ENCODE measurements around the gene UNCX. TPM values are rescaled to one million over a fixed set of nuclear protein-coding genes. Genes with fewer than 3 reads are reported as not detected.

Gene UNCX
- total RNA-seq, 1 experiment from 2014 or later: 1.9 TPM

GRCh38 chr7:1223196-1223981, 9.3 kb upstream of the UNCX start:
- no peaks in the 10 kb centered on the region for H3K27me3 ChIP-seq (replicated peaks; ENCODE audit: insufficient read depth, low read depth, low read length, poor library complexity)
- TF ChIP-seq CTCF (conservative IDR thresholded peaks at IDR 0.05; ENCODE audit: low read depth, low read length): no peak
- no peak for TF ChIP-seq EZH2 (IDR thresholded peaks at IDR 0.05; ENCODE audit: borderline replicate concordance, low read depth, low read length, poor library complexity, severe bottlenecking)
- ChIA-PET POLR2A (ENCODE audit: low non-redundant PET) (interaction anchor here (0.5 kb wide), 2 partner anchors 11 to 190 kb away, joined by 8 to 35 read pairs; no protein-coding TSS in a partner anchor), CTCF (no interaction called here)
- H3K36me3 ChIP-seq (ENCODE audit: insufficient read depth, low read length, poor library complexity, severe bottlenecking): no peaks in the 10 kb centered on the region
- DNase-seq (ENCODE audit: low spot score): no peak
- no peaks in the 10 kb centered on the region for H3K9me3 ChIP-seq (ENCODE audit: low read depth, low read length, poor library complexity, severe bottlenecking)
- no peak overlapping the region for H3K27ac ChIP-seq (ENCODE audit: low read depth, low read length, poor library complexity, severe bottlenecking)
- no TSS peak for BruUV-seq (replicated peaks)
- intact Hi-C loops (cut with micrococcal nuclease; ENCODE audit: unreplicated experiment): no loop called here
- H3K4me3 ChIP-seq (ENCODE audit: low read depth, low read length, poor library complexity, severe bottlenecking): no peak overlapping the region
- peaks cover 29% of the 10 kb centered on the region for H3K4me1 ChIP-seq (ENCODE audit: insufficient read depth, low read length, poor library complexity, severe bottlenecking)

- H3K4me1 ChIP-seq (ENCODE audit: insufficient read depth, low read length, poor library complexity, severe bottlenecking): peaks cover 37% of the 10 kb centered on the region
- H3K27me3 ChIP-seq (replicated peaks; ENCODE audit: insufficient read depth, low read depth, low read length, poor library complexity): no peaks in the 10 kb centered on the region
- TF ChIP-seq CTCF (conservative IDR thresholded peaks at IDR 0.05; ENCODE audit: low read depth, low read length) (no peak), EZH2 (IDR thresholded peaks at IDR 0.05; ENCODE audit: borderline replicate concordance, low read depth, low read length, poor library complexity, severe bottlenecking) (no peak)
- H3K9me3 ChIP-seq (ENCODE audit: low read depth, low read length, poor library complexity, severe bottlenecking): no peaks in the 10 kb centered on the region
- H3K4me3 ChIP-seq (ENCODE audit: low read depth, low read length, poor library complexity, severe bottlenecking): no peak overlapping the region
- DNase-seq (ENCODE audit: low spot score): no peak
- no TSS peak for BruUV-seq (replicated peaks)
- intact Hi-C loops (cut with micrococcal nuclease; ENCODE audit: unreplicated experiment): no loop called here
- CTCF ChIA-PET: no interaction called here
- POLR2A ChIA-PET (ENCODE audit: low non-redundant PET): interaction anchor here (0.5 kb wide), 1 partner anchor 10 kb away, joined by 35 read pairs; no protein-coding TSS in a partner anchor
- no peaks in the 10 kb centered on the region for H3K36me3 ChIP-seq (ENCODE audit: insufficient read depth, low read length, poor library complexity, severe bottlenecking)
- H3K27ac ChIP-seq (ENCODE audit: low read depth, low read length, poor library complexity, severe bottlenecking): no peak overlapping the region
Measured at GRCh38 chr7:1224086-1224716, 8.5 kb upstream of the UNCX start.

GRCh38 chr7:1225030-1225429, 7.6 kb upstream of the UNCX start:
- no TSS peak for BruUV-seq (replicated peaks)
- no peak overlapping the region for H3K27ac ChIP-seq (ENCODE audit: low read depth, low read length, poor library complexity, severe bottlenecking)
- no peaks in the 10 kb centered on the region for H3K36me3 ChIP-seq (ENCODE audit: insufficient read depth, low read length, poor library complexity, severe bottlenecking)
- H3K9me3 ChIP-seq (ENCODE audit: low read depth, low read length, poor library complexity, severe bottlenecking): no peaks in the 10 kb centered on the region
- peaks cover 42% of the 10 kb centered on the region for H3K4me1 ChIP-seq (ENCODE audit: insufficient read depth, low read length, poor library complexity, severe bottlenecking)
- intact Hi-C loops (cut with micrococcal nuclease; ENCODE audit: unreplicated experiment): loop anchor here (1.0 to 5.0 kb wide), 3 partner anchors 67 to 207 kb away; no protein-coding TSS in a partner anchor
- H3K4me3 ChIP-seq (ENCODE audit: low read depth, low read length, poor library complexity, severe bottlenecking): no peak overlapping the region
- H3K27me3 ChIP-seq (replicated peaks; ENCODE audit: insufficient read depth, low read depth, low read length, poor library complexity): no peaks in the 10 kb centered on the region
- ChIA-PET CTCF (interaction anchor here (0.6 to 1.0 kb wide), 2 partner anchors 144 kb away, joined by 5 to 6 read pairs; no protein-coding TSS in a partner anchor), POLR2A (ENCODE audit: low non-redundant PET) (interaction anchor here (0.6 kb wide), 1 partner anchor 199 kb away, joined by 3 read pairs; no protein-coding TSS in a partner anchor)
- no peak for DNase-seq (ENCODE audit: low spot score)
- TF ChIP-seq CTCF (conservative IDR thresholded peaks at IDR 0.05; ENCODE audit: low read depth, low read length) (no peak), EZH2 (IDR thresholded peaks at IDR 0.05; ENCODE audit: borderline replicate concordance, low read depth, low read length, poor library complexity, severe bottlenecking) (no peak)
